ENCODE results near the gene PROCR.
"Not testable (repeated sequence)": the region's sequence is repeated elsewhere in the genome, so short reads cannot be mapped to it uniquely, and the experiment has no call there.

PROCR gene

GRCh38 chr20:35171753-35172433 is at the start of gene PROCR:
Gene PROCR (plus strand): TSS chr20:35172072. CDS start chr20:35172155, 83 bp downstream.
- no peak for DNase-seq (ENCODE audit: low read depth in 2 of 2)

- no peak for DNase-seq (ENCODE audit: low read depth in 2 of 2)
These were observed 49.0 kb upstream of the PROCR start for GRCh38 chr20:35122756-35123405.

GRCh38 chr20:35125753-35126152 is 46.1 kb upstream of the PROCR start:
- DNase-seq (ENCODE audit: low read depth in 2 of 2) = no peak

GRCh38 chr20:35129647-35130069 is 42.2 kb upstream of the PROCR start:
- DNase-seq (ENCODE audit: low read depth in 2 of 2) = no peak

GRCh38 chr20:35131934-35132333 is 39.9 kb upstream of the PROCR start:
- no peak for DNase-seq (ENCODE audit: low read depth in 2 of 2)

GRCh38 chr20:35133031-35133430 is 38.8 kb upstream of the PROCR start:
- no peak for DNase-seq (ENCODE audit: low read depth in 2 of 2)

GRCh38 chr20:35133735-35134134 is 38.1 kb upstream of the PROCR start:
- no peak for DNase-seq (ENCODE audit: low read depth in 2 of 2)

- DNase-seq (ENCODE audit: low read depth in 2 of 2) = no peak
These were observed 37.4 kb upstream of the PROCR start for GRCh38 chr20:35134472-35134871.

GRCh38 chr20:35134880-35135279 is 37.0 kb upstream of the PROCR start:
- DNase-seq (ENCODE audit: low read depth in 2 of 2) = no peak

GRCh38 chr20:35135867-35136586 is 35.8 kb upstream of the PROCR start:
- DNase-seq (ENCODE audit: low read depth in 2 of 2) = no peak

- DNase-seq (ENCODE audit: low read depth in 2 of 2) = no peak
These were observed 27.2 kb upstream of the PROCR start for GRCh38 chr20:35144694-35145093.

- DNase-seq (ENCODE audit: low read depth in 2 of 2) = no peak
These were observed 26.7 kb upstream of the PROCR start for GRCh38 chr20:35145141-35145564.

- DNase-seq (ENCODE audit: low read depth in 2 of 2) = no peak
These were observed 25.5 kb upstream of the PROCR start for GRCh38 chr20:35146299-35146919.

- peak; percentile 82 to 84 for DNase-seq (ENCODE audit: low read depth in 2 of 2)
These were observed 24.8 kb upstream of the PROCR start, which contains the start of gene EDEM2 for GRCh38 chr20:35146920-35147574. Gene EDEM2 (minus strand): TSS chr20:35147336. CDS start chr20:35147258, 78 bp downstream.

GRCh38 chr20:35147575-35148071 is 24.2 kb upstream of the PROCR start:
- not testable (repeated sequence) for DNase-seq (ENCODE audit: low read depth in 2 of 2)

GRCh38 chr20:35150846-35151579 is 20.9 kb upstream of the PROCR start:
- no peak for DNase-seq (ENCODE audit: low read depth in 2 of 2)

GRCh38 chr20:35151736-35152135 is 20.1 kb upstream of the PROCR start:
- no peak for DNase-seq (ENCODE audit: low read depth in 2 of 2)

GRCh38 chr20:35155936-35156335 is 15.9 kb upstream of the PROCR start:
- DNase-seq (ENCODE audit: low read depth in 2 of 2) = no peak

- DNase-seq (ENCODE audit: low read depth in 2 of 2) = no peak
These were observed 14.9 kb upstream of the PROCR start for GRCh38 chr20:35156978-35157377.

- DNase-seq (ENCODE audit: low read depth in 2 of 2) = not testable (repeated sequence)
These were observed 11.5 kb upstream of the PROCR start for GRCh38 chr20:35160341-35160740.

- not testable (repeated sequence) for DNase-seq (ENCODE audit: low read depth in 2 of 2)
These were observed 7.3 kb upstream of the PROCR start for GRCh38 chr20:35164531-35164930.
